Stimulated activated CD8-positive, alpha-beta memory T cell treated with anti-CD3 and anti-CD28 coated beads, Interleukin-12 subunit alpha, Interleukin-12 subunit beta, amount 100 ng/mL, for 24 hours (primary cell): ENCODE results near the gene ATAD1.
"Not testable (repeated sequence)": the region's sequence is repeated elsewhere in the genome, so short reads cannot be mapped to it uniquely, and the experiment has no call there.

Experiments
- DNase-seq: peaks from one replicate; pipeline ENCODE4 v3.0.0-alpha.2; 2020; ENCODE audit errors: extremely low read depth

ATAD1 gene

DNA sequence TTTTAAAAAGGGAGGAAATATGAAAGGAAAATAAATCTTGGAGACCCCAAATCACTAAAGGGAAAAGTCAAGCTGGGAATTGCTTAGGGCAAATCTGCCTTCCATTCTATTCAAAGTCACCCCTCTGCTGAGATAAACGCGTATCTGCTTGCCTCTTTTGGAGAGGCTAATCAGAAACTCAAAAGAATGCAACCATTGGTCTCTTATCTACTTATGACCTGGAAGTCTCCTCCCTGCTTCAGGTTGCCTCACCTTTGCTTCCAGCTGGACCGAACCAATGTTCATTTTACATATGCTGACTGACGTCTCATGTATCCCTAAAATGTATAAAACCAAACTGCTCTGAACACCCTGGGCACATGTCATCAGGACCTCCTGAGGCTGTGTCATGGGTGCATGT lies 14.7 kb downstream of the ATAD1 start:
- no peak for DNase-seq

DNA sequence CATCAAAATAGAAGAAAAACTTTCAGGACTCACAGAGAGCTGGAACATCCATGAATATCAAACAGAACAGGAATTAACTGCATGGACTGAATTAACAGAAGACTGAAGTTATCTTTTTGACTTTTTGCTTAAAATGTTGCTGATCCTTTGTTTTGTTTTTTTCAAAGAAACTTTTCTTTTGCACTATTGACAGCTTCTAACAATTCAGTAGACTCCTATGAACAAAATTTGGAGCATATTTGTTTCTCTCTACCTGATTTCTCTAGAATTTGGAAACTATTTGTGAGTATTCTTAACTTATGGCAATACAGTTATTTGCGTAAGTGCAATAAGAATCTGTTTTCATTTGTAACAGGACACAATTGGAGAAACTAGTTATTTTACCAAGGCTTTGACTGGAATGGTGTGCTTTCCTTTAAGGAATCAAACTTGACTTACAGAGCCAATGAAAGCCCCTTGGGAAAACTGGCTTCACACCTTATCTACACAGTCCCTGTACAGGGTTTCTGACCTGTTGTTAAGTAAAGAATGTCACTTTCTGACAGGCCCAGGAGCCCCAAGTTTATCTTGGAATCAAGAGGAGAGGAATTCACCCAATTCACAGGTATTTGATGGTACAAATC lies 16.1 kb downstream of the ATAD1 start:
- not testable (repeated sequence) for DNase-seq

DNA sequence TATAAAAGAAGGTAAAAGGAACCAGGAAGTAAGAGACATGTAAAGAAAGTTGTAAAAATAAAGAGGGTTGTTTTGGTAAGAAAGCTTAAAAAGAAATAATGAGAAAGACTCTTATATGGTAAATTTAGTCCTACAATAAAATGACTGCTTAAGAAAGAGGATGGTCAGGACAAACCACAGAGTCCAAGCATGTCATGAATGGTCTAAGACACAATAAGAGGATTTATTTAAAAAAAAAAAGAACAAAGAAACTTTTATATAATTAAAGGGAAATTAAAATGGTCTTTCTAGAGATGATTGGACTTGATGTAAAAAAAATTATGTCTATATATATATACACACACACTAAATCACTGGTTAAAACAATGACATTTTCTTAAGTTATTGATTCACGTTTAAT lies 18.2 kb downstream of the ATAD1 start:
- no peak for DNase-seq

- DNase-seq = no peak
These were observed 19.9 kb downstream of the ATAD1 start for GRCh38 chr10:87798082-87798481.

GRCh38 chr10:87794285-87794684 lies 23.7 kb downstream of the ATAD1 start:
- DNase-seq = no peak

GRCh38 chr10:87790185-87790584 lies 27.8 kb downstream of the ATAD1 start:
- DNase-seq = no peak

DNA sequence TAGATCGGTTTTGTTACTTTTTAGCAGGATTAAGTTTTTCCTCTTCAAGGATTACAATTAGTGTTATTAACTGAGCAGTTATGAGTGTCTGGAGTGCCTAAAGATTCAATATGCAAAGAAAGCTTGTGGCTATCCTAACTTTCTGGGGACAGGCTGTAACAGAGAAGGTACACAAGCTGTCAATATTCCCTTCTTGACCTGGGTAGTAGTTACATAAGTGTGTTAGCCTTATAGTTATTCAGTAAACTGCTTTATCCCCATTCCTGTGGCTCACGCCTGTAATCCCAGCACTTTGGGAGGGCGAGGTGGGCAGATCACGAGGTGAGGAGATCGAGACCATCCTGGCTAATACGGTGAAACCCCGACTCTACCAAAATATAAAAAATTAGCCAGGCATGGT lies 31.6 kb downstream of the ATAD1 start:
- no peak for DNase-seq

GRCh38 chr10:87782721-87783120 lies 35.3 kb downstream of the ATAD1 start:
- no peak for DNase-seq

DNA sequence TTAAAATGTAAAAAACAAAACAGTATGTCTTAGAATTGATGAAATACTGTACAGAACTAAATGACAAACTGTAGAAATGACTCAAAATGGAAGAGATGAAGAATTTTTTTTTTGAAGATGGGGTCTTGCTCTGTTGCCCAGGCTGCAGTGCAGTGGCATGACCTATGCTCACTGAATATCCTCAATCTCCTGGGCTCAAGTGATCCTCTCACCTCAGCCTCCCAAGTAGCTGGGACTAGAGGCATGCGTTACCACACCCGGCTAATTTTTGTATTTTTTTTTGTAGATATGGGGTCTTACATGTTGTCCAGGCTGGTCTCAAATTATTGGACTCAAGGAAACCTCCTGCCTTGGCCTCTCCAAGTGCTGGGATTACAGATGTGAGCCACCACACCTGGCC lies 36.5 kb downstream of the ATAD1 start:
- no peak for DNase-seq

GRCh38 chr10:87776328-87776727 lies 41.7 kb downstream of the ATAD1 start:
- no peak for DNase-seq

DNA sequence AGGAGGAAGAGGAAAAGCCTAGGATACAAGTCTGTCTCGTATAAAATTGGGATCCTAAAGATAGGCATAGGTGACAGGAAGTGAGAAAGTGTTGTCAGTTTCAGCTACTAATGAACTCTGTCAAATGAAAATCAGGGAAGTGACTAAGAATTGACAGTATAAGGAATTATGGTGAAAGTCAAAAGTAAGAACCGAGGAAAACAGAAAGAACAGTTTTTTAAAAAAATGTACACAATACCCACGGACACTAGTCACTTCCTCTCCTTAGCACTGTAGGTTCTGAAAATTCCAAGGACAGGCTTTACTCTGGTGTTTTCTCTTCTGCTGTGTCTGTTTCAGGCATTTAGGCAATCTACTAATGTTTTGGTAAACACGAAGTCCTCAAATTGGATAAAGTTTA lies 42.3 kb downstream of the ATAD1 start:
- no peak for DNase-seq

DNA sequence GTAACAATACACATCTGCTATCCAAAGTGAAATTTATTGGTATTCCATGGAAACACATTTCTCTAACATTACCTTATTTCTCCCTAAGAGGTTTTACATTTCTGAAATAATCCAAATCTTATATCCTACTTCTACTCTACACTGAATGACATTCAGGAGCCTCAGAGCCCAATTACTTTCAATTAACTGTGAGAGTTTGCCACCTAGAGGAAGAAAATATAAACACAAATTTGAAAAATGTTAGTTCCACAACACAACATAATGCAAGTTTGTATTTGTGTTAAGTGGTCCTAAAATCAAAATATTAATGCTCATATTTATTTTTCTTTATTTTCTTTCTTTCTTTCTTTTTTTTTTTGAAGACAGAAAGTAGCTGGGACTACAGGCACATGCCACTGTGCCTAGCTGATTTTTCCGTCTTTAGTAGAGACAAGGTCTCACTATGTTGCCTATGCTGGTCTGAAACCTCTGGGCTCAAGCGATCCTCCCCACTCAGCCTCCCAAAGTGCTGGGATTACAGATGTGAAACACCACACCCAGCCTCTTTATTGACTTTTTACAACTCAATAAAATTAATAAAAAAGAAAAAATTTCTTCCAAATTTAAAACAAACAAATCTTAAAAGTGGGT lies 46.0 kb downstream of the ATAD1 start:
- no peak for DNase-seq

- DNase-seq = no peak
These were observed 50.8 kb downstream of the ATAD1 start for GRCh38 chr10:87767253-87767652.

DNA sequence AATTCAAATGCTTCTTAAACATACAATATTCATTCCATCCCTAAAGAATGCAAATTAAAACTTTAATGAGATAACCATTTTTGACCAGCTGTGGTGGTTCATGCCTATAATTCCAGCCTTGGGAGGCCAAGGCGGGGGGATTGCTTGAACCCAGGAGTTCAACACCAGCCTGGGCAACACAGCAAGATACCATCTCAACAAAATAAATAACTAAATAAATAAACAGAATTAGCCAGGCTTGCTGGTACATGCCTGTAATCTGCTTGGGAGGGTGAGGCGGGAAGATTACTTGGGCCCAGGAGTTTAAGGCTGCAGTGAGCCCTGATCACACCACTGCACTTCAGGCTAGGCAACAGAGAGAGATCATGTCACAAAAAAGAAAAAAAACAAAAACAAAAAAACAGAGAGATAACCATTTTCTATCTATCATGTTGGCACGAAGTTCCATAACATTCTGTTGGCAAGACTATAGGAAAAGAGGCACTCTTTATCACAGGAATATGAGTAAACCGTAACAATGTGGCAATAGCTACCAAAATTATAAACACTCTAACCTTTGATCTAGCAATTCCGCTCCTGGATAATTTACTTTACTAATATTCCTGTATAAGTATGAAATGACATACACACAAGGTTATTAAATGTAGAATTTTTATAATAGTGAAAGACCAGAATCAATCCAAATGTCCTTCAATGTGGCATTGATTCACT lies 52.2 kb downstream of the ATAD1 start:
- DNase-seq = no peak

- no peak for DNase-seq
These were observed 53.7 kb downstream of the ATAD1 start for GRCh38 chr10:87764072-87764934.

DNA sequence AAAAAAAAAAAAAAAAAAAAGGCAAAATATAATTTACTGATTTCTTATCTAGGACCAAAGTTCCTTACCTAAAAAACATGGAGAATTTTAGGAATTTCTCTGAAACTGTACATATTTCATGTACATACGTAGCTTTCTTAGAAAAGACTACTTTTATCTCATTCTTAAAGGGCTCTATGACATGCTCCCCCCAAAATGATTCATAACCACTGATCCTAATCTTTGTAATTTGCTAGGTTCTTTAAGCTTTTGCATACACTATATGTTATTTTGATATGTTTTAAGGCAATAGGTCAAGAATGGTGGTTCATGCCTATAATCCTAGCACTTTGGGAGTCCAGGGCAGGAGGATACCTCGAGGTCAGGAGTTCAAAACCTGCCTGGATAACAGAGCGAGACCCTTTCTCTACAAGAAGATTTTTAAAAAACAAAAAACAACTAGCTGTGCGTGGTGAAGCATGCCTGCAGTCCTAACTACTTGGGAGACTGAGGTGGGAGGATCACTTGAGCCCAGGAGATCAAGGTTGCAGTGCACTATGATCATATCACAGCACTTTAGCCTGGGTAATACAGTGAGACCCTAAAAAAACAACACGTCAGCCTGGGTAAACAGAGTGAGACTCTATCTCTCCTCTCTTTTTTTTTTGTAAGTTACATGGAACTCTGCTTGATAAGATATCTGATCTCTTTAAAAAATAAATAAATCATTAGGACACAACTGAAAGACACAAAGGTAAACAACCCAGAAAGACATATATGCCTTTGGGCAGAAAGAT lies 54.8 kb downstream of the ATAD1 start:
- no peak for DNase-seq

GRCh38 chr10:87761892-87762291 lies 56.1 kb downstream of the ATAD1 start:
- no peak for DNase-seq

DNA sequence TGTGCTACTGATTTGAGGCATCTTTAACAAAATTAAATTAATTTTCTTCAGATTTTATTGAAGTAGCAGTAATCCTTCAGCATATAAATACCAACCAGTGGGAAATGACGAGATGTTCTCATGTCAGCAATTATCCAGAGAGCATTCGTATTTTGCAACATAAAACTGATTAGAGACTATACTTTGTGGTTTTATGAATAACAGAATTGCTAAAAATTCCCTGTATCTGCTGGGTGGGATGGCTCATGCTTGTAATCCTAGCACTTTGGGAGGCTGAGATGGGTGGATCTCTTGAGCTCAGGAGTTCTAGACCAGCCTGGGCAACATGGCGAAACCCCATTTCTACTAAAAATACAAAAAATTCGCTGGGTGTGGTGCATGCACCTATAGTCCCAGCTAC lies 56.9 kb downstream of the ATAD1 start:
- no peak for DNase-seq

DNA sequence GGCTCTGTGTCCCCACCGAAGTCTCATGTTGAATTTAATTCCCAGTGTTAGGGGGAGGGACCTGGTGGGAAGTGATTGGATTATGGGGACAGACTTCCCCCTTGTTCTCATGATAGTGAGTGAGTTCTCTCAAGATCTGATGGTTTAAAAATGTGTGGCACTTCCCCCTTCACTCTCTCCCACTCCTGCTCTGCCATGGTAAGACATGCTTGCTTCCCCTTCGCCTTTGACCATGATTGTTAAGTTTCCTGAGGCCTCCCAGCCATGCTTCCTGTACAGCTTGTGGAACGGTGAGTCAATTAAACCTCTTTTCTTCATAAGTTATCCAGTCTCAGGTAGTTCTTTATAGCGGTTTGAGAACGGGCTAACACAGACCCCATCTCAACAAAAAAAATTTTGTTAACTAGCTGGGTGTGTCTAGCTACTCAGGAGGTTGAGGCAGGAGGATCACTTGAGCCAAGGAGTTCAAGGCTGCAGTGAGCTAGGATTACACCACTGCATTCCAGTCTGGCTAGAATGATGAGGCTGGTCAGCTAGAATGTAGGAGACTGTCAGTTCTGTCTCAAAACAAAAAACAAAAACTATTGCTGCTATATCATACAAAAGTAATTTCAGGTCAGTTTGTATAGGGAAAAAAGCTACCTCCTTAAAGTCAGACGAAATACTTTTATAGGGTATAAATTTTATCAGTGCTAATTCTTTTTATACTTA lies 57.7 kb downstream of the ATAD1 start:
- DNase-seq = no peak

DNA sequence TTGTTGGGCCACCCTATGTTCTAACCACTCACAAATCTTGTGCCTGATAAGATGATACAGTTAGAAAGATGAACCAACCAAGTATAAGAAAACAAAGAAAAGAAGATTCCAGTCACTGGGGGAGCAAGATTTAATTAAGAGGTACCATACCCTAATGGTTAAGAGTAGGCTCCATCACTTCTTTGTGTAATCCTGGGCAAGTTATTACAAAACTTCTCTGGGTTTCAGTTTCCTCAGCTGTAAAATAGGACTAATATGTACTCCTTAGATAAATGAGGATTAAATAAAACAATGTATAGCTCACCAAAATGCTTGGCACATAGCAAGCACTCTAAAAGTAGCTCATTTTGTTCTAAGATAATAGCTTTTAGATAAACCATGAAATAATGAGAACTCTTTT lies 58.5 kb downstream of the ATAD1 start:
- DNase-seq = no peak

GRCh38 chr10:87757685-87758084 lies 60.3 kb downstream of the ATAD1 start:
- DNase-seq = no peak
